CD4-positive, CD25-positive, alpha-beta regulatory T cell (primary cell): Measurements from ENCODE around the gene GIPC2. TPM values are rescaled to one million over a fixed set of nuclear protein-coding genes. Genes with fewer than 3 reads are reported as not detected.

ENCODE experiments used
- ATAC-seq, 2 donors: fragments of 150-1000 bp; cut with Tn5 transposase; one replicate each; pipeline ENCODE4 v1.10.0; 2021; ENCODE audit warnings: low read depth in 2 of 2, moderate number of reproducible peaks in 2 of 2, moderate library complexity in 1 of 2
- DNase-seq, 3 donors: peaks; one replicate each; pipeline versions ENCODE4 v3.0.0 to v3.0.0-alpha.2; 2012 to 2022; ENCODE audit warnings: mixed read lengths in 1 of 3
- H3K27ac ChIP-seq: one replicate; pipeline ENCODE4 v1.7.0; 2013; ENCODE audit warnings: mild to moderate bottlenecking, low read length; ENCODE audit not compliant: insufficient read depth, poor library complexity, severe bottlenecking
- H3K27me3 ChIP-seq: one replicate; pipeline ENCODE4 v1.7.0; 2013; ENCODE audit warnings: low read length; ENCODE audit not compliant: control insufficient read depth, insufficient read depth
- H3K36me3 ChIP-seq: one replicate; pipeline ENCODE4 v1.7.0; 2013; ENCODE audit warnings: mild to moderate bottlenecking, low read length, moderate library complexity; ENCODE audit not compliant: control insufficient read depth, insufficient read depth
- H3K4me1 ChIP-seq: 2 replicates; pipeline ENCODE4 v1.7.0; 2013; ENCODE audit warnings: mild to moderate bottlenecking, low read length; ENCODE audit not compliant: insufficient read depth, control insufficient read depth, poor library complexity, severe bottlenecking
- H3K4me3 ChIP-seq: one replicate; pipeline ENCODE4 v1.7.0; 2013; ENCODE audit warnings: low read depth, mild to moderate bottlenecking, low read length, moderate library complexity
- H3K9me3 ChIP-seq, 2 experiments: 1 replicate in 1 of 2; 2 replicates in 1 of 2; pipeline ENCODE4 v1.7.0; 2013; ENCODE audit warnings: low read length in 2 of 2, mild to moderate bottlenecking in 1 of 2, moderate library complexity in 1 of 2; ENCODE audit not compliant: control insufficient read depth in 2 of 2
- H3K27ac Mint-ChIP-seq, 3 donors: one replicate each; pipeline ENCODE4 v1.8.0; 2020 to 2022; ENCODE audit warnings: mild to moderate bottlenecking in 3 of 3, mixed read lengths in 3 of 3, moderate library complexity in 2 of 3
- H3K27me3 Mint-ChIP-seq: one replicate; pipeline ENCODE4 v1.8.0; 2022; ENCODE audit warnings: mild to moderate bottlenecking, mixed read lengths
- H3K36me3 Mint-ChIP-seq: one replicate; pipeline ENCODE4 v1.8.0; 2020; ENCODE audit warnings: mixed read lengths
- H3K4me1 Mint-ChIP-seq, 4 donors: one replicate each; pipeline ENCODE4 v1.8.0; 2020 to 2022; ENCODE audit warnings: mixed read lengths in 4 of 4, mild to moderate bottlenecking in 1 of 4
- H3K4me3 Mint-ChIP-seq, 4 donors: one replicate each; pipeline ENCODE4 v1.8.0; 2020 to 2022; ENCODE audit warnings: mild to moderate bottlenecking in 4 of 4, mixed read lengths in 4 of 4, moderate library complexity in 3 of 4
- H3K9me3 Mint-ChIP-seq, 7 donors: one replicate each; pipeline ENCODE4 v1.8.0; 2020 to 2022; ENCODE audit warnings: mixed read lengths in 7 of 7, mild to moderate bottlenecking in 3 of 7, moderate library complexity in 2 of 7
- polyA plus RNA-seq, 4 donors: library from polyadenylated mRNA; unstranded; fragments of 300-500 nt; fragmentation: Illumina TruSeq; gene quantifications; one replicate each; pipeline ENCODE4 v1.2.3, GENCODE V29; 2021
- total RNA-seq: library from RNA; stranded (reverse); gene quantifications from one replicate; pipeline ENCODE4 v1.2.3, GENCODE V29; 2022

GIPC2 gene
- total and polyA plus RNA-seq, 5 donors from 2014 or later: 0.22 to 0.39 TPM; not detected in 3

GRCh38 chr1:78005448-78005722 is 40.4 kb upstream of the GIPC2 start:
- H3K36me3 ChIP-seq: no peaks in the 10 kb centered on the region
- no peaks in the 10 kb centered on the region for H3K9me3 Mint-ChIP-seq
- H3K27ac ChIP-seq: peak overlapping the region; percentile 96
- no peak for ATAC-seq
- H3K4me3 Mint-ChIP-seq: peak overlapping the region; percentile 90 to 99 (median 92)
- H3K27ac Mint-ChIP-seq: peak overlapping the region; percentile 96 to 100 (median 98)
- H3K27me3 Mint-ChIP-seq: peaks cover 5% of the 10 kb centered on the region
- no peaks in the 10 kb centered on the region for H3K9me3 ChIP-seq
- H3K36me3 Mint-ChIP-seq: no peaks in the 10 kb centered on the region
- no peaks in the 10 kb centered on the region for H3K27me3 ChIP-seq
- H3K4me1 ChIP-seq: peaks cover 33% of the 10 kb centered on the region
- H3K4me3 ChIP-seq: peak overlapping the region; percentile 99
- H3K4me1 Mint-ChIP-seq: peaks cover 15 to 61% (median 33%) of the 10 kb centered on the region in 4 donors
- no peak for DNase-seq

- Mint-ChIP-seq H3K27me3 (peaks cover 5% of the 10 kb centered on the region), H3K27ac (peak overlapping the region in 2 of 3 donors; percentile 3 to 96), H3K36me3 (no peaks in the 10 kb centered on the region), H3K4me1 (peaks cover 18 to 64% (median 35%) of the 10 kb centered on the region in 4 donors), H3K4me3 (peak overlapping the region; percentile 90 to 99 (median 92)), H3K9me3 (no peaks in the 10 kb centered on the region)
- DNase-seq (peak in 1 of 3 donors; percentile 12), ATAC-seq (no peak)
- Histone ChIP-seq H3K36me3 (no peaks in the 10 kb centered on the region), H3K4me3 (peak overlapping the region; percentile 99), H3K9me3 (no peaks in the 10 kb centered on the region), H3K4me1 (peaks cover 33% of the 10 kb centered on the region), H3K27me3 (no peaks in the 10 kb centered on the region), H3K27ac (no peak overlapping the region)
Measured at GRCh38 chr1:78005755-78006154, 40.0 kb upstream of the GIPC2 start.

DNA sequence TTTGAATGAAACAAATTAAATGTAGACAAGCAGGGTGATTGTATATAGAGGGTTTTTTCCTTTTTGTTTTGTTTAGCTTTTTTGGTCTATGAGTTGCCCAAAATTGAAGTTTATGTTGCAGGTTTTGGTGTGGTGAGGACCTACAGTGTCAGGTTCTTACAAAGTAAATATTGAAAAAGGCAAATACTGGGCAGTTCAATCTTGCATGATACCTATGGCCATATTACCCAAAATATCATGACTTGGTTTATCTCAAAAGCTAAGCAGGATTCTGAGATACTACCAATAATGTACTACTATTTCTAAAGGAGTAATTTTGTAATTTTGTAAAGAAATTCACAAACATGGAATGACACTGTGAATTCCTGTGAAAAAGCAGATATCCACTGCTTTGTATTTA is 39.2 kb upstream of the GIPC2 start:
- H3K27me3 ChIP-seq: no peaks in the 10 kb centered on the region
- H3K27ac ChIP-seq: no peak overlapping the region
- H3K27ac Mint-ChIP-seq: peak overlapping the region in 1 of 3 donors; percentile 96
- H3K9me3 Mint-ChIP-seq: no peaks in the 10 kb centered on the region
- H3K9me3 ChIP-seq: no peaks in the 10 kb centered on the region
- H3K36me3 ChIP-seq: no peaks in the 10 kb centered on the region
- no peak for ATAC-seq
- H3K4me1 ChIP-seq: peaks cover 33% of the 10 kb centered on the region
- peaks cover 18 to 67% (median 36%) of the 10 kb centered on the region in 4 donors for H3K4me1 Mint-ChIP-seq
- H3K4me3 ChIP-seq: peak overlapping the region; percentile 99
- no peak for DNase-seq
- no peaks in the 10 kb centered on the region for H3K36me3 Mint-ChIP-seq
- peaks cover 5% of the 10 kb centered on the region for H3K27me3 Mint-ChIP-seq
- H3K4me3 Mint-ChIP-seq: peak overlapping the region; percentile 12 to 92 (median 76)

- peaks cover 33% of the 10 kb centered on the region for H3K4me1 ChIP-seq
- H3K9me3 ChIP-seq: no peaks in the 10 kb centered on the region
- H3K4me3 ChIP-seq: peak overlapping the region; percentile 13
- Mint-ChIP-seq H3K4me3 (peak overlapping the region; percentile 17 to 81 (median 46)), H3K4me1 (peaks cover 18 to 63% (median 34%) of the 10 kb centered on the region in 4 donors), H3K27me3 (peaks cover 5% of the 10 kb centered on the region), H3K36me3 (peaks cover under 1% of the 10 kb centered on the region), H3K27ac (no peak overlapping the region), H3K9me3 (no peaks in the 10 kb centered on the region)
- H3K27ac ChIP-seq: no peak overlapping the region
- no peaks in the 10 kb centered on the region for H3K27me3 ChIP-seq
- no peak for DNase-seq
- no peaks in the 10 kb centered on the region for H3K36me3 ChIP-seq
- ATAC-seq: no peak
Measured at GRCh38 chr1:78007677-78008341, 38.0 kb upstream of the GIPC2 start.

GRCh38 chr1:78009276-78009675 is 36.5 kb upstream of the GIPC2 start:
- Histone ChIP-seq H3K36me3 (no peaks in the 10 kb centered on the region), H3K4me3 (peak overlapping the region; percentile 6), H3K4me1 (peaks cover 29% of the 10 kb centered on the region), H3K27me3 (no peaks in the 10 kb centered on the region), H3K27ac (no peak overlapping the region), H3K9me3 (no peaks in the 10 kb centered on the region)
- ATAC-seq (no peak), DNase-seq (no peak)
- peak overlapping the region in 1 of 4 donors; percentile 8 for H3K4me3 Mint-ChIP-seq
- no peak overlapping the region for H3K27ac Mint-ChIP-seq
- no peaks in the 10 kb centered on the region for H3K9me3 Mint-ChIP-seq
- H3K27me3 Mint-ChIP-seq: peaks cover 5% of the 10 kb centered on the region
- H3K4me1 Mint-ChIP-seq: peaks cover 18 to 53% (median 31%) of the 10 kb centered on the region in 4 donors
- peaks cover 6% of the 10 kb centered on the region for H3K36me3 Mint-ChIP-seq

- Mint-ChIP-seq H3K27me3 (no peaks in the 10 kb centered on the region), H3K27ac (no peak overlapping the region), H3K36me3 (peaks cover 7% of the 10 kb centered on the region), H3K9me3 (no peaks in the 10 kb centered on the region), H3K4me1 (peaks cover 13 to 49% (median 28%) of the 10 kb centered on the region in 4 donors), H3K4me3 (no peak overlapping the region)
- no peak overlapping the region for H3K27ac ChIP-seq
- H3K27me3 ChIP-seq: no peaks in the 10 kb centered on the region
- DNase-seq: no peak
- no peaks in the 10 kb centered on the region for H3K9me3 ChIP-seq
- H3K4me1 ChIP-seq: peaks cover 29% of the 10 kb centered on the region
- no peaks in the 10 kb centered on the region for H3K36me3 ChIP-seq
- H3K4me3 ChIP-seq: no peak overlapping the region
- ATAC-seq: no peak
Measured at GRCh38 chr1:78009836-78010235, 35.9 kb upstream of the GIPC2 start.

DNA sequence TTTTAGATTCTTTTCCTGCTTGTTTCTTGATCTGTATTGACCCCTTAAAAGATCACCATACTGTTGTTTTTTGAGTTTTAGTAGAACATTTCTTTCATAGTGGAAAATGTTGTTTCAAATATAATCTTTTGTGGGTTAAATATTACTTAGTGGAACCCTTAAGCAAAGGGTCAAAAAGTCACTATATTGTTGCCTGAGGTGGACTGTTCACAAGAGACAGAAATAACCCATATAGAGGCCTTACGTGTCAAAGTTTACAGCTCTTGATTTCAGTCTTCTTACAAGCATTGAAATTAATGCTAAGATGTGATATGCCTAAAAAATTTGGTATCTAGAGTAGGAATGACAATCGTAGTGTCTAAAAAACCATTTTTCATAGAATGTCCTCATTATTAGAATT is 34.7 kb upstream of the GIPC2 start:
- H3K4me3 ChIP-seq: no peak overlapping the region
- Mint-ChIP-seq H3K9me3 (no peaks in the 10 kb centered on the region), H3K4me3 (no peak overlapping the region), H3K4me1 (peaks cover 11 to 40% (median 28%) of the 10 kb centered on the region in 4 donors), H3K27me3 (no peaks in the 10 kb centered on the region), H3K27ac (no peak overlapping the region), H3K36me3 (peaks cover 16% of the 10 kb centered on the region)
- no peaks in the 10 kb centered on the region for H3K9me3 ChIP-seq
- DNase-seq (no peak), ATAC-seq (no peak)
- H3K27ac ChIP-seq: no peak overlapping the region
- H3K4me1 ChIP-seq: peaks cover 21% of the 10 kb centered on the region
- H3K27me3 ChIP-seq: no peaks in the 10 kb centered on the region
- H3K36me3 ChIP-seq: no peaks in the 10 kb centered on the region

GRCh38 chr1:78015148-78015547 is 30.6 kb upstream of the GIPC2 start:
- no peaks in the 10 kb centered on the region for H3K36me3 ChIP-seq
- no peaks in the 10 kb centered on the region for H3K27me3 ChIP-seq
- Mint-ChIP-seq H3K9me3 (peaks cover 0 to 1% (median 0%) of the 10 kb centered on the region in 7 donors), H3K4me3 (no peak overlapping the region), H3K27me3 (no peaks in the 10 kb centered on the region), H3K36me3 (peaks cover 22% of the 10 kb centered on the region), H3K4me1 (peaks cover 4 to 12% (median 8%) of the 10 kb centered on the region in 4 donors), H3K27ac (no peak overlapping the region)
- no peaks in the 10 kb centered on the region for H3K4me1 ChIP-seq
- H3K9me3 ChIP-seq: no peaks in the 10 kb centered on the region
- no peak overlapping the region for H3K27ac ChIP-seq
- no peak for DNase-seq
- no peak for ATAC-seq
- H3K4me3 ChIP-seq: no peak overlapping the region
